WTC11 (cell line): ENCODE results near the gene USH2A. TPM values are rescaled to one million over a fixed set of nuclear protein-coding genes. Genes with fewer than 3 reads are reported as not detected.

Experiments used
- ATAC-seq: fragments of 200-7000 bp; cut with Tn5 transposase; 2 replicates; pipeline ENCODE4 v1.10.0; 2021; ENCODE audit warnings: mild to moderate bottlenecking, moderate library complexity
- CTCF ChIA-PET: fragments of 300-600 bp; sonication (Branson Sonifier 250); formaldehyde crosslinking; loops from one replicate; lab custom pipeline; 2021; ENCODE audit warnings: antibody characterized with exemption; lab: Charles Lee
- POLR2A ChIA-PET: fragments of 350-600 bp; sonication (Branson Sonifier 250); formaldehyde crosslinking; loops from one replicate; lab custom pipeline; 2021; ENCODE audit warnings: antibody characterized with exemption; lab: Charles Lee
- DNase-seq: peaks from one replicate; pipeline ENCODE4 v3.0.0; 2021; ENCODE audit warnings: low spot score
- H3K27ac Mint-ChIP-seq: 2 replicates; pipeline ENCODE4 v1.8.0; 2021; ENCODE audit warnings: mixed read lengths
- H3K27me3 Mint-ChIP-seq: 2 replicates; pipeline ENCODE4 v1.8.0; 2021; ENCODE audit warnings: low read depth, mild to moderate bottlenecking, moderate library complexity, mixed read lengths
- H3K36me3 Mint-ChIP-seq: 2 replicates; pipeline ENCODE4 v1.8.0; 2021; ENCODE audit warnings: mixed read lengths
- H3K4me1 Mint-ChIP-seq: 2 replicates; pipeline ENCODE4 v1.8.0; 2022; ENCODE audit warnings: mixed read lengths
- H3K4me3 Mint-ChIP-seq: 2 replicates; pipeline ENCODE4 v1.8.0; 2021; ENCODE audit warnings: mild to moderate bottlenecking, moderate library complexity, mixed read lengths
- H3K9me3 Mint-ChIP-seq: 2 replicates; pipeline ENCODE4 v1.8.0; 2021; ENCODE audit warnings: mixed read lengths
- CBFB ChIP-seq: sonication (generic); formaldehyde crosslinking; IDR thresholded peaks from 2 replicates; pipeline ENCODE4 v1.8.1; 2022; ENCODE audit warnings: mild to moderate bottlenecking, low read depth, missing genetic modification reagents
- CREB1 ChIP-seq: sonication (generic); formaldehyde crosslinking; IDR thresholded peaks from 2 replicates; pipeline ENCODE4 v1.8.0; 2023; ENCODE audit warnings: mild to moderate bottlenecking, missing genetic modification reagents
- CREM ChIP-seq: sonication (generic); formaldehyde crosslinking; IDR thresholded peaks from 2 replicates; pipeline ENCODE4 v1.8.1; 2022; ENCODE audit warnings: mild to moderate bottlenecking, missing genetic modification reagents, moderate library complexity
- E2F1 ChIP-seq: sonication (generic); formaldehyde crosslinking; IDR thresholded peaks from 2 replicates; pipeline ENCODE4 v1.8.0; 2022; ENCODE audit warnings: mild to moderate bottlenecking, missing genetic modification reagents
- EMX1 ChIP-seq: fragments of 250-450 bp; sonication (Bioruptor Pico); IDR thresholded peaks from 2 replicates; pipeline ENCODE4 v1.8.0; 2021; ENCODE audit warnings: mild to moderate bottlenecking
- ERG ChIP-seq: fragments of 250-450 bp; sonication (Bioruptor Pico); IDR thresholded peaks from 2 replicates; pipeline ENCODE4 v1.8.0; 2021; ENCODE audit warnings: mild to moderate bottlenecking
- ETV6 ChIP-seq: sonication (generic); formaldehyde crosslinking; IDR thresholded peaks from 2 replicates; pipeline ENCODE4 v1.8.1; 2022; ENCODE audit warnings: mild to moderate bottlenecking, missing genetic modification reagents
- FOXJ3 ChIP-seq: sonication (generic); formaldehyde crosslinking; IDR thresholded peaks from 2 replicates; pipeline ENCODE4 v1.9.0; 2021; ENCODE audit warnings: missing genetic modification reagents, mild to moderate bottlenecking, borderline replicate concordance
- FOXP1 ChIP-seq: sonication (generic); formaldehyde crosslinking; IDR thresholded peaks from 2 replicates; pipeline ENCODE4 v1.8.0; 2022; ENCODE audit warnings: missing genetic modification reagents, mild to moderate bottlenecking, moderate library complexity, borderline replicate concordance
- GABPB1 ChIP-seq: sonication (generic); formaldehyde crosslinking; IDR thresholded peaks from 2 replicates; pipeline ENCODE4 v1.8.1; 2023; ENCODE audit warnings: mild to moderate bottlenecking, missing genetic modification reagents
- HMGXB4 ChIP-seq: sonication (generic); formaldehyde crosslinking; IDR thresholded peaks from 2 replicates; pipeline ENCODE4 v1.8.1; 2023; ENCODE audit warnings: mild to moderate bottlenecking, moderate library complexity, missing genetic modification reagents
- JUN ChIP-seq: sonication (generic); formaldehyde crosslinking; IDR thresholded peaks from 2 replicates; pipeline ENCODE4 v1.8.0; 2023; ENCODE audit warnings: mild to moderate bottlenecking, missing genetic modification reagents
- KAT7 ChIP-seq: sonication (generic); formaldehyde crosslinking; IDR thresholded peaks from 2 replicates; pipeline ENCODE4 v1.8.1; 2023; ENCODE audit warnings: missing genetic modification reagents, mild to moderate bottlenecking, borderline replicate concordance
- NR3C1 ChIP-seq: sonication (generic); formaldehyde crosslinking; conservative IDR thresholded peaks from 2 replicates; pipeline ENCODE4 v1.8.1; 2023; ENCODE audit warnings: low read depth, mild to moderate bottlenecking, missing genetic modification reagents
- PREB ChIP-seq: sonication (generic); formaldehyde crosslinking; IDR thresholded peaks from 2 replicates; pipeline ENCODE4 v1.8.1; 2022; ENCODE audit warnings: mild to moderate bottlenecking, missing genetic modification reagents, moderate library complexity, borderline replicate concordance
- SMAD4 ChIP-seq: sonication (generic); formaldehyde crosslinking; IDR thresholded peaks from 2 replicates; pipeline ENCODE4 v1.8.0; 2022; ENCODE audit warnings: mild to moderate bottlenecking, missing genetic modification reagents
- TEAD1 ChIP-seq: sonication (generic); formaldehyde crosslinking; IDR thresholded peaks from 2 replicates; pipeline ENCODE4 v1.8.0; 2022; ENCODE audit warnings: mild to moderate bottlenecking, missing genetic modification reagents
- TP53 ChIP-seq: sonication (generic); formaldehyde crosslinking; IDR thresholded peaks from 2 replicates; pipeline ENCODE4 v1.8.1; 2023; ENCODE audit warnings: mild to moderate bottlenecking, missing genetic modification reagents
- USF1 ChIP-seq: sonication (generic); formaldehyde crosslinking; IDR thresholded peaks from 2 replicates; pipeline ENCODE4 v1.8.0; 2022; ENCODE audit warnings: mild to moderate bottlenecking, missing genetic modification reagents
- ZBTB43 ChIP-seq: sonication (generic); formaldehyde crosslinking; IDR thresholded peaks from 2 replicates; pipeline ENCODE4 v1.8.1; 2023; ENCODE audit warnings: mild to moderate bottlenecking, missing genetic modification reagents
- ZNF121 ChIP-seq: sonication (generic); formaldehyde crosslinking; IDR thresholded peaks from 2 replicates; pipeline ENCODE4 v1.8.0; 2023; ENCODE audit warnings: missing genetic modification reagents
- ZNF219 ChIP-seq: sonication (generic); formaldehyde crosslinking; IDR thresholded peaks from 2 replicates; pipeline ENCODE4 v1.8.0; 2023; ENCODE audit warnings: missing genetic modification reagents, mild to moderate bottlenecking, borderline replicate concordance
- ZNF281 ChIP-seq: sonication (generic); formaldehyde crosslinking; IDR thresholded peaks from 2 replicates; pipeline ENCODE4 v1.8.0; 2023; ENCODE audit warnings: mild to moderate bottlenecking, missing genetic modification reagents
- total RNA-seq: library from RNA; stranded (reverse); gene quantifications from 3 replicates; pipeline ENCODE4 v1.2.3, GENCODE V29; 2021

USH2A gene
- total RNA-seq, 1 experiment from 2014 or later: 0.37 TPM

GRCh38 chr1:216433175-216433574 is 9.9 kb upstream of the USH2A start (continued):
- TF ChIP-seq ETV6 (CRISPR knock-in tag) (no peak), ZNF219 (CRISPR knock-in tag) (no peak), SMAD4 (CRISPR knock-in tag) (no peak), HMGXB4 (CRISPR knock-in tag) (no peak), CBFB (CRISPR knock-in tag) (no peak), ZBTB43 (CRISPR knock-in tag) (no peak), JUN (CRISPR knock-in tag) (no peak), EMX1 (CRISPR knock-in tag) (no peak), CREM (no peak)

GRCh38 chr1:216430744-216431143 is 7.5 kb upstream of the USH2A start:
- H3K9me3 Mint-ChIP-seq: no peaks in the 10 kb centered on the region
- no peaks in the 10 kb centered on the region for H3K36me3 Mint-ChIP-seq
- no peaks in the 10 kb centered on the region for H3K27me3 Mint-ChIP-seq
- H3K27ac Mint-ChIP-seq: no peak overlapping the region
- no peak for ATAC-seq
- DNase-seq: no peak
- ChIA-PET POLR2A (no interaction called here), CTCF (no interaction called here)
- H3K4me1 Mint-ChIP-seq: peaks cover 6% of the 10 kb centered on the region
- H3K4me3 Mint-ChIP-seq: no peak overlapping the region
- no peak for TF ChIP-seq TP53 (CRISPR knock-in tag)
- TF ChIP-seq E2F1 (CRISPR knock-in tag): no peak
- no peak for TF ChIP-seq NR3C1
- TF ChIP-seq ERG (CRISPR knock-in tag): no peak
- TF ChIP-seq USF1: no peak
- no peak for TF ChIP-seq CREB1 (CRISPR knock-in tag)
- TF ChIP-seq FOXJ3 (CRISPR knock-in tag): no peak
- TF ChIP-seq FOXP1 (CRISPR knock-in tag): no peak
- TF ChIP-seq ZNF121 (CRISPR knock-in tag): no peak
- TF ChIP-seq PREB (CRISPR knock-in tag): no peak
- no peak for TF ChIP-seq ZNF281
- no peak for TF ChIP-seq GABPB1 (CRISPR knock-in tag)
- no peak for TF ChIP-seq KAT7 (CRISPR knock-in tag)
- TF ChIP-seq TEAD1: no peak
